ENCODE measurements around the gene FGF18. TPM values are rescaled to one million over a fixed set of nuclear protein-coding genes. Genes with fewer than 3 reads are reported as not detected.

The FGF18 gene
- total RNA-seq, 2 donors from 2014 or later = not detected

- intact Hi-C loops (cut with DNase I) = no loop called here
- WGBS, 2 donors = 80 to 87% methylated on average over 1 to 7 of the region's 7 CpGs
- DNase-seq = no peak
Observed at GRCh38 chr5:171505473-171506043, 86.1 kb downstream of the FGF18 start.

GRCh38 chr5:171506951-171507350, 87.5 kb downstream of the FGF18 start:
- WGBS, 2 donors = 83 to 87% methylated on average over 3 of the region's 3 CpGs
- ATAC-seq = no peak
- TF ChIP-seq POLR2A (IDR thresholded peaks at IDR 0.05) (no peak), CTCF (IDR thresholded peaks at IDR 0.05) (no peak)

More at GRCh38 chr5:171505473-171506043, 86.1 kb downstream of the FGF18 start:
- Histone ChIP-seq H3K9me3 (no peaks in the 10 kb centered on the region), H3K27me3 (no peaks in the 10 kb centered on the region), H3K27ac (no peak overlapping the region), H3K4me1 (no peaks in the 10 kb centered on the region), H3K36me3 (replicated peaks in 1 of 2; ENCODE audit: insufficient read depth in 1 of 2, low read depth in 2 of 2) (no peaks in the 10 kb centered on the region), H3K4me3 (no peak overlapping the region)
- TF ChIP-seq CTCF (IDR thresholded peaks at IDR 0.05) (no peak), POLR2A (IDR thresholded peaks at IDR 0.05) (no peak)
- ATAC-seq = no peak

More at GRCh38 chr5:171506951-171507350, 87.5 kb downstream of the FGF18 start:
- H3K27me3 ChIP-seq = no peaks in the 10 kb centered on the region
- no peaks in the 10 kb centered on the region for H3K9me3 ChIP-seq
- intact Hi-C loops (cut with DNase I) = no loop called here
- H3K27ac ChIP-seq = no peak overlapping the region
- no peaks in the 10 kb centered on the region for H3K36me3 ChIP-seq (replicated peaks in 1 of 2; ENCODE audit: insufficient read depth in 1 of 2, low read depth in 2 of 2)
- no peaks in the 10 kb centered on the region for H3K4me1 ChIP-seq
- no peak overlapping the region for H3K4me3 ChIP-seq
- DNase-seq = no peak

Small RNA genes lying within 50 kb of the gene (microRNA-seq; reads per million reads assigned to microRNA genes)
- 0 to 1.9 reads per million in 2 donors for gene MIR3912 (ENCODE audit: borderline number of aligned reads in 2 of 2, borderline replicate concordance in 2 of 2)

Small RNA genes lying within 50 kb of the gene (small RNA-seq; reads per million reads assigned to genes)
- not detected for gene MIR3912

Other genes starting within 250 kb of the FGF18 start
- not detected for gene TLX3, start 110.4 kb upstream of the FGF18 start, total RNA-seq
- 100 to 1,000 TPM; 310 to 501 TPM for gene NPM1, start 31.8 kb upstream of the FGF18 start, total RNA-seq